UCSD-AML1 (cell line): ENCODE results near the gene NFKBIA.
"Not testable (repeated sequence)": the region's sequence is repeated elsewhere in the genome, so short reads cannot be mapped to it uniquely, and the experiment has no call there.

Source experiments
- DNase-seq: peaks from one replicate; lab custom pipeline; 2025; ENCODE audit not compliant: unreplicated experiment; lab: John Stamatoyannopoulos, UW

Gene NFKBIA

DNA sequence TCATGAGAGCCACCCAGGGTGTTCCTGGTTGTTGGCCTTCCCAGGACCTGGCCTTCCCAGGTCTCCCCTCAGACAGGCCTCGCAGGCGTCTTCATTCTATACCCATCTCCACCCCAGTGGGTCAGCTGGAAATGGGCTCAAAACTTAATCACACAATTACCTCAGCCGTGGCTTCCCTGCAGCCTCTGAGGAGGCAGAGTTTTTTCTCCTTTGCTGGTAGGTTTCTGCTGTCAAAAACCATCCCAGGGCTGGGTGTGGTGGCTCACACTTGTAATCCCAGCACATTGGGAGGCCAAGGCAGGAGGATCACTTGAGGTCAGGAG, 13.2 kb downstream of the NFKBIA start:
- DNase-seq = no peak

DNA sequence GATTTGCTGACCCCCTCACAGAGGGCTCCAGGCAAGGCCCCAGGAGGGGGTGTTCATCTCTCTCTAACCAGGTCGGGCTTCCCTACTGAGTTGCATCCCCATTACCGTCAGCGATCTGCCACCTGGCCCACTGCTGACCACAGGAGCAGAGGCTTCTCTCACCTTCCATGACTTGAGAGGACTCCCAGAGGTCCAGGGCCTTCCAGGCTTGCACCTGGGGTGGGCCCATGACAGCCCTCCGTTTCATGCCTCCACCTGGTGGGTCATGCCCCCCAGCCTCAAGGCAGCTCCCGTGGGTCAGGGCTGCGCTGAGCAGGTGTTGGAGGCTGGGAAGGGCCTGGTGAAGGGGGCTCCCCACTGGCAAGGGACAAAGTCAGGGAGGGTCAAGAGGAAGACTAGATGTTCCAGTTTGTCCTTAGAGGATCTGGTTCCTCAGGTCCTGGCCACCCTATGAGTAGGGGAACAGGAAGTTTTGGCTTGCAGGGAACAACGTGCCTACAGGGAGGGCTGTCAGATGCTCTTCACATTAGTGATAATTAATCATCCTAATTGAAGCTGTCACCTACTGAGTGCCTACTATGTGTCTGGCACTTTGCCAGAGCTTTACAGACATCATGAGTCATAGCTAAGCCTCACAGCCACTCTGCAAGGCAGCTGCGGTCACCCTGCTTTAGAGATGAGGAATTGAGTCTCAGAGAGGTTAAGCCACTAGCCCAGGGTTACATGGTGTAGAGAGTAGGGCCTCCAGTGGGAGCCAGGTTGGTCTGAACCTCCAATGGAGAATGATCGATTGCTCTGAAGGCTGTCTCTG, 13.8 kb downstream of the NFKBIA start:
- no peak for DNase-seq

DNA sequence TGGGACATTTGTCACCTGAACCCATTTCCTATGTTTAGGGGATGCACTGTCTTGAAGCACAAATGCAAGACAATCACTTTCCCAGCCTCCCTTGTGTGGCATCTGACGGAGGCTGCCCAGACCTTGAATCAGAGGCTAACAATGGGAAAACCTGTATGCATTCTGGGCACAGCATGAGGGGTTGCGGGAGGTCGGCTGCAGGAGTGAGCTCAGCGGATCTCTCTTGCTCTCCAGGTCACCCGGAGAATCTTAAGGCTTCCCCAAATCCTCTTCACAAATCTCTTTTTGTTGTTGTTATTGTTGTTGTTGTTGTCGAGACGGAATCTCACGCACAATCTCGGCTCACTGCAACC, 15.3 kb downstream of the NFKBIA start:
- DNase-seq = no peak

DNA sequence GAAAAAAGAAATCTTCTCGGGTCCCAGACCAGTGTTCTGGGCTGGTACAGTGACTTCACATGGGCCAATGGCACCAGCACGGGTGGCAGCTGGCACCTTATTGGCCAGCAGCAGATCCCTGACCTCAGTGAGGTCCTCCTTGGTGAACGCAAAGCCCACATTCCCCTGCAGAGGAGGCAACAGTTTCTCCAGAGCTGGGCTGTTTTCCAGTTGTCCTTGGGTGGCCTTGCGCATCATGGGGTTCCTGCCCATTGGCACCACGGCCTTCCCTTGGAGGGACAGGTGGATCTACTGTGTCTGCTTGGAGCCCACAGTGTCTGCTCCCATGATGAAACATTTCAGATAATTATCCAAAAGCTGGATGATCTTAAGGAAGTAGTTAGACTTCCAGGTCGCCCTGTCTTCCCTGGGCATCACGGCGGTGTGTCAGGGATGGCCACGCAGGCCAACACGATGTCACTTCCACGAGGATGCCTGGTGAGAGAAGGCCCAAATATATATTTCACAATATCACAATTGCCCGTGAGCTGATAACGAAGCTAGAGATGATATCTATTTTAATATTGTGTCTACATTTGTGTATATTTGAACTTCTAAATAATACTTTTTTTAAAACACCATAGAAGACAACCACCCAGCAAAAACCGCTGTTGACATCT, 15.8 kb downstream of the NFKBIA start:
- DNase-seq = no peak

DNA sequence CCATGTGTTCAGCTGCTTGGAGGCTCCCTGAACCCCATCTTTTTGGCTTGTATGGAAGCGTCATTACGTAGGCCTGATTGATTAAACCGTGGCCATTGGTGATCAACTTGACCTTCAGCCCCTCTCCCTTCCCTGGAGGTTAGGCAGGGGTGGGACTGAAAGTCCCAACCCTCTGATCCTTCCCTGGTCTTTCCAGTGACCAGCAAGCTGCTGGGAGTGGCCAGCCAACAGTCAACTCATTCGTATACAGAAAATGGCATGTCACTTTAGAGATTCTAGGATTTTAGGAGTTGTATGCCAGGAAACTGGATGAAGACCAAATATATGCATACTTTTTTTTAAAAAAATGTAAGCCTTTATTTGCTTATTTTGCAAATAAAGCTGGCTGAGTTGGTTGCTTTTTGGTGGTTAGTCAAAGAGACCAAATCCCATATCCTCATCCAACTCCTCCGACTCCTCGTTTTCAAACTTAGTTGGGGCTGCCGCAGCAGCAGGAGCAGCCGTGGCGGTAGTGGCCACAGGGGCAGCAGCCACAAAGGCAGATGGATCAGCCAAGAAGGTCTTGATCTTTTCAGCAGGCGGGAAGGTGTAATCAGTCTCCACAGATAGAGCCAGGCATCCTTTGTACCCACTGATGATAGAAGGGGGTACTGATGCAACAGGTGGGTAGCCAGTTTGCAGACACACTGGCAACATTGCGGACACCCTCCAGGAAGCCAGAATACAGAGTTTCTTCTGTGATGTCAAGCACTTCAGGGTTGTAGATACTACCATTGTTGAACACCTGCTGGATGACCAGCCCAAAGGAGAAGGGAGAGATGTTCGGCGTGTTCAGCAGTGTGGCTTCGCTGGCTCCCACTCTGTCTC, 16.6 kb downstream of the NFKBIA start:
- DNase-seq = no peak

DNA sequence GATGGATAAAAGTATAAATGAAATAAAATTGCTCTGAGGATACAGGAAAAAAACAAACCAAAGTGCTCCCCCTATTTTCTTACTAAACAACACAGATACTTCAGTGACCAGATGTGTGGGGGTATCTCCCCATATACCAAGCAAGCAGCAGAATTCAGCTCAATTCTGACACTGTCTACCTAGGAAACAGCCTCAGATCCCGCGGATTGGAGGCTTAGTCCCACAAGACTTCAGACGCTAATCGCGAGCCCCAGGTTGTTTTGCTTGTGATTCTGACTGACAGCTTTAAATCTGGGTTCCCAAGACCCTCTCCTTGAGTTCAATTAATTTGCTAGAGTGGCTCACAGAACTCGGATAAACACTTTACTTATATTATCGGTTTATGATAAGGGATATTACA, 17.3 kb downstream of the NFKBIA start:
- DNase-seq = no peak

DNA sequence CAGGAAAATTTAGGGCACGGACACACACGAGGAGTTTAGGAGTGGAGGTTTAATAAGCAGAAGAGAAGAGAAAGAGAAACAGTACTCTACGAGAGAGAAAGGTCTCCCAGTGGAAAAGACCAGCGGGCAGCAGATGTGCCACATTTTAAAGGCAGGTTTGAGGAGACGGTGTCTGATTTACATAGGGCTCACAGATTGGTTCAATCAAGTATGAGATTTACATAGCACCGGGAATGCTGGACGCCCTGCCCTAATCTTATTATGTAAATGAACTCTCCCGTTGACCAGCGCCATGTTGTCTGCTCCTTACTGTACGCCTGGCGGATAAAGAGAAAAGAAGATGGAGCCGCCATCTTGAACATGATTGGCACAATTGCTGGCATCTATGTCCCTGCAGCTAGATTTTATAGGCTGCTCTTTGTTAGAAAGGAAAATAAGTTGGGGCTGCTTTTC, 17.9 kb downstream of the NFKBIA start:
- DNase-seq = no peak

DNA sequence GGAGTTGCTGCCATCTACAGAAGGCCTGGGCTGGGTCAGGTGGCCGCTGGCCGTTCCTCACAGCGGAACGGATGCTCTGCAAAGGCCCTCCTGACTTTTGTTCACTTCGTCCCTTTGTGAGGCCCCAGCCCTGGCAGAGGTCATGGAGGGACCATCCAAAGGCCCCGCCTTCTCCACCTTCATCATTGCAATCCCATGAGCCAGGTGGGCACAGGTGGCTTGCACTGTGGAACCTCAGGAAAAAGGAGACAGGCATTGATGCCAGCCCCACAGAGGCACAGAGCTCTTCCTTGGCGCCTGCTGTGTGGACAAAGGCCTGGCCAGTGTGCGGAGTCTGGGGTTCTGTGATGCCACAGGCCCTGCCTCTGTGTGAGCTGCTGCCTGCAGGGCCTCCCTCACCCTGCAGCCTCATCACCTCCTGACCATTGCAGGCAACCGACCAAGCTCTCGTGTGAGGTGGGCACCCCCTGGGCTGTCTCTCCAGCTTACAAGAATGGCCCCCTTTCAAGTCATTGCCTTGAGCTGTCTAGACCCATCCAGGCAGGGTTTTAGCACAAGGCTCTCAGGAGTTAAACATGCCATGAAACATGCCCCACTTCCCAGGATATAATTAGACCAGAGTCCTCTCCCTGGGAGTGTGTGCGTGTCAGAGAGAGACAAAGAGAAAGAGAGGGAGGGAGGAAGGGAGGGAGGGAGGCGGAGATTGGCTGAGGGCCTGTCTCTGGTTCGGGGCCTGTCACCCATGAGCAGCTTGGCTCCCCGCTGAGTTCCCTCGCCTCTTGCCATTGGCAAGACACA, 19.3 kb downstream of the NFKBIA start:
- DNase-seq = no peak

DNA sequence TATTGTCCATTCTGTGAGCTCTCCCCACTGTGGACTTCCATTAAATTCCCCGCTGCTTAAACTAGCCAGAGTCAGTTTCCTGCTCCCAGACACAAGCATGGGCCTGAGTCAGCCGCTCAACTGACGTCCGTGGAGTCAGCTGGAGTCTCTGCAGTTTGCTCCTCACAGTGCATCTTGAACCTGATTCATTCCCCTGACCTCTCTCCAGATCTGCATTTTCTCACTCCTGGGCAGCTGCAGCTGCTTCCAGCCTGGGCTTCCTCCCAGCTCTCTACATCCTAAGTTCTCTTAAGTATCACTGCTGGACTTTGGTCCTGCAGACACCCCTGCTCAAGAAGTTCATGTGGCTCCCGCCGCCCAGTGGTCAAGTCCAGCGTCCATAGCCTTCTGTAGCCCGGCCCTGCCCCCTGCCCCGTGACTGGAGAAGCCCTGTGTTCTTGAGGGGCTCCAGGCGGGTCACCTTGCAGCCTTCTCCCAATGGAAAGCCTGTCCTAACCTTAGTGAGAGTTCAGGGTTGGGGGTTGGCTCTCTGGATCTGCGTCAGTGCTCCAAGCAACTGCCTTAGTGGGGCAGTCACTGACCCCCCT, 20.0 kb downstream of the NFKBIA start:
- no peak for DNase-seq

DNA sequence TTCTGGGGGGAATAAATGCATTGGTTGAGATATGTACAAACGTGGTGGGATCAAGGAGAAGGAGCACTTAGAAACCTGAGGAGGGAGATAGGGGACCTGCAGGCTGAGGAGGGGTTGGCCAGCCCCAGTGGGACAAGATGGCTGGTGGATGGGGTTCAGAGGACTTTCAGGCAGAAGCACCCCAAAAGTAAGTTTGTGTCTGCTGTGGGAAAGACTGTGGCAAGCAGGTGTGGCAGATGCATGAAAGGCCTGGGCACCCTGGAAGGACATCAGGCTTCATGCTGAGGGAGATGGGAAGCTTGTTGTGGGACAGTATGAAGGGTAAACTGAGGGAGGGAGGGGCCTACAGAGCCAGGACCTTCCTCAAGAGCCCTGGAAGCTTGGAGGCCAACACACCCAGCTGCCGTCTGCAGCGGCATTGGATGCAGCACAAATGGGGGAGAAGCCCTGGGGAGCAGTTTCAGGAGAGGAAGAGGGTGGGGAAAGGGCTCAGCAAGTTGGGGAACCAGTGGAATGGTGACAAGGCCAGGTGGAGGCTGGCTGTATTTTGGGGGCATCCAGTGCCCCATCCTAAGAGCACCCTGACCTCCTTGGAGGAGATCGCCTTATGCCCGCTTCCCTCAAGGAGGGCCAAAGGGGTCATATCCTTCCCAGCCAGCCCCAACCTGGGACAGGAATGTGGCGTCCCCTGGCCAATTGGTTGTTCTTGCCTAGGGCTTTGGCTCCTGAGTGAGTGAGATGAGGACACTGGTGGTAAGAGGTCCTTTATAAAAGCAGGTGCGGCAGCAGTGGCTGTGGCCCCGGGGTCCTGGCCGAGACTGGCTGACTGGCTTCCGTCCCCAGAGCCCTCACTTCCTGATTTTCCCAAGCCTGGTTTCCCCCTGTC, 20.7 kb downstream of the NFKBIA start:
- DNase-seq = no peak

DNA sequence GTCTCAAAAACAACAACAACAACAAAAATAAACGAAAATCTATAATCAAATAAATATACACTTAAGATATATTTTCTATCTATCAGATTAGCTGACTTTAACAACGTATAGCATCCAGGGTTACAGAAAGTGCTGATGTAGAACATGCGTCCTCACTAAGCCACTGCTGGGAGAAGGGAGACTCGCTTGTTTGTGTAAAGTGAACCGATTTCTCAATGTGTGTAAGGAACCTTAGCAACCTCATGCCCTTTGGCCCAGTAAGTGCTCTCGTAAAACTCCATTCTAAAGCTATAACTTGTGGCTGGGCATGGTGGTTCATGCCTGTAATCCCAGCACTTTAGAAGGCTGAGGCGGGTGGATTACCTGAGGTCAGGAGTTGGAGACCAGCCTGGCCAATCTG, 23.8 kb downstream of the NFKBIA start:
- DNase-seq = no peak

DNA sequence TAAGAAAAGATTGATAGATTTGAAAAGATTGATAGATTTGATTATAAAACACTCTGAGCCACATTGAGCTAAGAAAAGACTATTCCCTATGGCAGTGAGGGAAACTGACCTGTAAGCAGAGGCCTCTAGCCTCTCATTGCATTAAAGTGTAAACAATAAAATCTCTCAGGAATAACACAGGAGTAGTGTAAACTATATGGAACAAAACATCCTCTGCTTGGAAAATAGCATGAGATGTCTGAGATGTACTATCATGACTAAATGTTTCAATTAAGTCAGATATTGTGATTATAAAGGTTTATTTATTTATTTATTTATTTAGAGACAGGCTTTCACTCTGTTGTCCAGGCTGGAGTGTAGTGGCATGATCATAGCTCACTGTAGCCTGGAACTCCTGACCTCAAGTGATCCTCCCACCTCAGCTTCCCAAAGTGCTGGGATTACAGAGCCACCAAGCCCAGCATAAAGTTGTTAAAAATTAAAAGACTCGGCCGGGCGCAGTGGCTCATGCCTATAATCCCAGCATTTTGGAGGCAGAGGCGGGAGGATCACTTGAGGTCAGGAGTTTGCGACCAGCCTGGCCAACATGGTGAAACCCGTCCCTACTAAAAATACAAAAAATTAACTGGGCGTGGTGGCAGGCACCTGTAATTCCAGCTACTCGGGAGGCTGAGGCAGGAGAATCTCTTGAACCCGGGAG, 25.2 kb downstream of the NFKBIA start:
- not testable (repeated sequence) for DNase-seq

DNA sequence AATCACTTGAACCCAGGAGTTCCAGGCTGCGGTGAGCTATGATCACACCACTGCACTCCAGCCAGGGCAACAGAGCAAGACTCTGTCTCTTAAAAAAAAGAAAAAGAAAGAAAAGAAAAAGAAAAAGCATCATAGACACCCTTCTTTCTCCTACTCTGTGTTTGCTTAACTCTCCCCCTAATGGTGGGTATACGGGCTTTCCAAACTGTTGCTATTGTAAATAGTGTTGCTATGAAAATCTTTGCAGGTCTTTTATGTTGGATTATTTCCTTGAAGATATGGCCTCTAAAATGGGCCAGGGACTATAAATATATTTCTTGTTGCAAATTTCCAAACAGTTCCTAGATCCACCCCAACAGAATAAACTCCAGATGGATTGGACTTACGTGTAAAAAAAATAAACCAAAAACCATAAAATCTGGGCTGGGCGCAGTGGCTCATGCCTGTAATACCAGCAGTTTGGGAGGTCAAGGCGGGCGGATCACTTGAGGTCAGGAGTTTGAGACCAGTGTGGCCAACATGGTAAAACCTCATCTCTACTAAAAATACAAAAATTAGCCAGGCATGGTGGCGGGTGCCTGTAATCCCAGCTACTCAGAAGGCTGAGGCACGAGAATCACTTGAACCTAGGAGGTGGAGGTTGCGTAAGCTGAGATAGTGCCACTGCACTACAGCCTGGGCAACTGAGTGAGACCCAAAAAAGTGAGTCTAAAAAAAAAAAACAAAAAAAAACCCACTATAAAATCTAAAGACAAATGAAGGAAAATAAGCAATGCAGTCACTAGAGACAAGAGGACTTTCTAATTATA, 25.9 kb downstream of the NFKBIA start:
- DNase-seq = no peak

DNA sequence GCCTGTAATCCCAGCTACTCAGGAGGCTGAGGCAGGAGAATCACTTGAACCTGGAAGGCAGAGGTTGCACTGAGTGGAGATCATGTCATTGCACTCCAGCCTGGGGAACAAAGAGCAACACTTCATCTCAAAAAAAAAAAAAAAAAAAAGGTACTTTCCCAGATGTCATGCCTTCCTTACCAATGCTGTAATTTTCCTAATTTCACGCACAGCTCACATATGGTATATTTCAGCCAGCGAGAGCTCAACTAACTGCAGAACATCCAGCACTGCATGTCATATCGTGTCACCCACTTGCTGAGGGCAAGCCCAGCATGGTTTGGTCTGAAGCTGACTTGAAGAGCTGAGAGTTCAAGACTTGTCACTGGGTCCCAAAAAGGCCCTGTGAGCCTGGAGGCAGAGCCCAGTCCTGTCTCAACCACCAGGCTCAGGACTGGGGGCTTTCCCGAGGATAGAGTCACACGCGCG, 29.0 kb downstream of the NFKBIA start:
- no peak for DNase-seq

DNA sequence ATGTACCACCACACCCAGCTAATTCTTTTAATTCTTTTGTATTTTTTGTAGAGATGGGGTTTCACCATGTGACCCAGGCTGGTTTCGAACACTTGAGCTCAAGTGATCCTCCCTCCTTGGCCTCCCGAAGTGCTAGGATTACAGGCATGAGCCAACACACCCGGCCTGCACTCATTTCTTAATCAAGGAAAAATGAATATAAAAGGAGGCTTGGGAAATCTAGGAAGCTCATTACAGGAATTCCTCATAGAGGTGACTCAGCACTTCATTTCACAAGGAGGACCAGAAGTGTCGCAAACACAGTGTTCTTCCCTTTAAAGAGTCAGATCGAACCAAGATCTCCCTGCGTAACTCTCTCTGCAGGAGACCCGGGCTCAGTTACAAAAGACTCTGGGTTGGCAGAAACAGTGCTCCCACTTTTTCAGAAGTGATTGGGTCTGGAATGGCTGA, 30.3 kb downstream of the NFKBIA start:
- no peak for DNase-seq

DNA sequence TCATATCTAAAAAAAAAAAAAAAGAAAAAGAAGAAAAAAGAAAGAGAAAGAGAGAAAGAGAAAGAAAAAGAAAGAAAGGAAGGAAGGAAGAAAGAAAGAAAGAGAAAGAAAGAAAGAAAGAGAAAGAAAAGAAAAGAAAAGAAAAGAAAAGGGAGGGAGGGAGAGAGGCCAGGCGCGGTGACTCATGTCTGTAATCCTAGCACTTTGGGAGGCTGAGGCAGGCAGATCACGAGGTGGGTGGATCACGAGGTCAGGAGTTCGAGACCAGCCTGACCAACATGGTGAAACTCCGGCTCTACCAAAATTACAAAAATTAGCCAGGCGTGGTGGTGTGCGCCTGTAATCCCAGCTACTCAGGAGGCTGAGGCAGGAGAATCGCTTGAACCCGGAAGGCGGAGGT, 31.3 kb downstream of the NFKBIA start:
- DNase-seq = not testable (repeated sequence)

DNA sequence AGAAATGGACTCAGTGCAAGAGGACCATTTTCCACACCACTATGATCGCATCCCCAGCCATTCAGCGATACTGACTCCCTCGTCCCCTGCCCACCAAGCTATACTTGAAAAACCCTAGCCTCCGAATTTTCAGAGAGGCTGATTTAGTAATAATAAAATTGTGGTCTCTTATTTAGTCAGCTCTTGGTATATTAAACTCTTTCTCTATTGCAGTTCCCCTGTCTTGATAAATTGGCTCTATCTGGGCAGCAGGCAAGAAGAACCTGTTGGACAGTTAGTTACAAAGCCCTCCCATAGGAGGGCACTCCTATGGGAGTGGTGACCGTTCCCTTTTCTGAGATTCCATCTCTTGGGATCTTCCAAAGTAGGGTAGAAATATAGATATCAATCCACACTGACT, 33.6 kb downstream of the NFKBIA start:
- no peak for DNase-seq

DNA sequence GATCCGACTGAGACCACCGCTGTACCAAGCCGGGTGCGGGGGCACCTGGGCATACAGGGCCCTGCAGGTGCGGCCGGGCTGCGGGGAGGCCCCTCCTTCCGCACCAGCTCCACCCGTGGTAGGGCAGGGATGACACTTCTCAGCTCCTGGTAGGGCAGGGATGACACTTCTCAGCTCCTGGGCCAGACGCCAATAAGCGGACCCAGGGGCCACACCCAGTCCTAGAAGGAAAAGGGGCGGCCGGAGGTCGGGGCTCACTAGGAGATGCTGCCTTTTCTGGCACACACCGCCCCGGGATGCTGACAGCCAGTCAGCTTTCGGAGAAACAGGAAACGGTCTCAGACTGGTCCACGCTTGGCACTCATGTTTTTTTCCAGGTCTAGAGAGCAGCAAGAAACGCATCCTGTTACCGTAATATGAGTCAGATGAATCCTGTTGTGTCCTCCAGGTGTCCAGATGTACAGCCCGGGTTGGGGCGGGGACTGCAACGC, 34.8 kb downstream of the NFKBIA start:
- no peak for DNase-seq
